NCI-H2227 (cell line): ENCODE results near the gene SCMH1.
"Not testable (repeated sequence)": the region's sequence is repeated elsewhere in the genome, so short reads cannot be mapped to it uniquely, and the experiment has no call there.

Experiments used
- DNase-seq: peaks from one replicate; lab custom pipeline; 2025; ENCODE audit not compliant: unreplicated experiment; lab: John Stamatoyannopoulos, UW

Gene SCMH1

DNA sequence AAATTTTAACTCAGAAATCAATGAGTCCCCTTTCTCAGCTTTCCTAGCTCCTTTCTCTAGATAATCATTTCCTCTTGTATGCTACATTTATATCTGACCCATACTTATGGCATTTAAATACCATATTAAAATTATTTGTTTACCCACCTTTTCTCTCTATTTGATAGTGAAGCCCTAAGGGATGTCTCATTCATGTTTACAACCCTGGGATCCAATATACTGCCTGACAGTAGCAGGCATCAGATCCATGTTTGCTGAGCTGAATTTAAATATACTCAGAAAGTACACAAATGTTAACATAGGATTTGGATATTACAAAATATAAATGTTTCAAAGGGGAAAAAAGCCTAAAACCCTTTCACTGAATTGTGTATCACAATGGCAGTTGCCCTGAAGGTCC lies 26.5 kb downstream of the SCMH1 start:
- DNase-seq = no peak

DNA sequence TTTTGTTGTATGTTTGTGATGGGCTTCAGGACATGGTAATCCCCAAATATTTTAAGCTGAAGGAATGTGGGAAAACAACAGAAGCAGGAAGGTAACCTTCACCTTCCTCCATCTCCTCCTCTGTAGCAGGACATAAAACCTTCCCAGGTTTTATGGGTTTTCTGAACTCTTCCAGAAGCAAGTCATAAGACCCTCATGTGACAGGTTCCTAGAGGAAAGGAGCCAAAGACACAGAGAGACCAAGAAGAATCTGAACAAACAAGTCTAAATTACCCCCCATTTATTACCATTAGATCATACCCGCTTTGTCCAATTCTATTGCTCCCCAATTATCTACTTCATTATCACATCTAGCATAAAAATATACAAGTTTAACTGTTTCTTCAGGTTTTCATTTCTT lies 28.8 kb downstream of the SCMH1 start:
- DNase-seq = no peak

DNA sequence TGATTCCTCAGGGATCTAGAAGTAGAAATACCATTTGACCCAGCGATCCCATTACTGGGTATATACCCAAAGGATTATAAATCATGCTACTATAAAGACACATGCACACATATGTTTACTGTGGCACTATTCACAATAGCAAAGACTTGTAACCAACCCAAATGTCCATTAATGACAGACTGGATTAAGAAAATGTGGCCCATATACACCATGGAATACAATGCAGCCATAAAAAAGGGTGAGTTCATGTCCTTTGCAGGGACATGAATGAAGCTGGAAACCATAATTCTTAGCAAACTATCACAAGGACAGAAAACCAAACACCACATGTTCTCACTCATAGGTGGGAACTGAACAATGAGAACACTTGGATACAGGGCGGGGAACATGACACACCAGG lies 30.5 kb downstream of the SCMH1 start:
- not testable (repeated sequence) for DNase-seq

DNA sequence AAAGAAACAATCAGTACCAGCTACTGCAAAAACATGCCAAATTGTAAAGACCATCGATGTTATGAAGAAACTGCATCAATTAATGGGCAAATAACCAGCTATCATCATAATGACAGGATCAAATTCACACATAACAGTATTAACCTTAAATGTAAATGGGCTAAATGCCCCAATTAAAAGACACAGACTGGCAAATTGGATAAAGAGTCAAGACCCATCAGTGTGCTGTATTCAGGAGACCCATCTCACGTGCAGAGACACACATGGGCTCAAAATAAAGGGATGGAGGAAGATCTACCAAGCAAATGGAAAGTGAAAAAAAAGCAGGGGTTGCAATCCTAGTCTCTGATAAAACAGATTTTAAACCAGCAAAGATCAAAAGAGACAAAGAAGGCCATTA lies 35.1 kb downstream of the SCMH1 start:
- DNase-seq = not testable (repeated sequence)

DNA sequence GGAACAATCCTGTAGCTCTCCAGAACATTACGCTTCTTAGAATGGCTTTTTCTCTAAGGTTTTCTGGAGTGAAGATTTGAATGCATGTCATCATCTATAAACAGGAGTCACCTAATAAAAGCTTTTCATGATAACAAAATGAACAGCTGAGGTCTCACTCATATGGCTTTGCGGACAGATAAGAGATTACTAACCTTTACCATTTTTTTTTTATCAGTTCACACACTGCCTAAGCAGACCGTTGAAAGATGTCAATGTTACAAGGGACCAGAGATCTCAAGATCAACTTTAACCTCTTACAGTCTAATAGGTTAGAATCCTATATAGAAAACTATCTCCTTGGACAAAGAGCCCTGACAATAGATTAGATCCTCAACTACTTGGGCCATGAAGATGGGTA lies 41.4 kb downstream of the SCMH1 start:
- DNase-seq = no peak

DNA sequence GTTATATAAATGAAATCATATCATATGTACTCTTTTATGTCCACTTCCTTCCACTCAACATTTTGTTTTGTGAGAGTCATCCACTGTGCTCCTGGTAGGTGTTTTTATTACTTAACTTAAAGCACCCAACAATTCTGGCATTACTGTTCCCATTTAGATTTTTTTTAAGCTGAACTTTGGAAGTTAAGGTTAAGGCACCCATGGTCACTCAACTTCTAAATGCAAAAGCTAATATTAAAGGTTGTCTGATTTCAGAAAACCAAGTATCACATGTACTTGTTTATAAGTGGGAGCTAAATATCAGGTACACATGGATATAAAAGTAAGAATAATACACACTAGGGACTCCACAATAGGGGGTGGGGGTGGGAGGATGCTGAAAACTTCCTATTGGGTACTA lies 42.7 kb downstream of the SCMH1 start:
- no peak for DNase-seq

DNA sequence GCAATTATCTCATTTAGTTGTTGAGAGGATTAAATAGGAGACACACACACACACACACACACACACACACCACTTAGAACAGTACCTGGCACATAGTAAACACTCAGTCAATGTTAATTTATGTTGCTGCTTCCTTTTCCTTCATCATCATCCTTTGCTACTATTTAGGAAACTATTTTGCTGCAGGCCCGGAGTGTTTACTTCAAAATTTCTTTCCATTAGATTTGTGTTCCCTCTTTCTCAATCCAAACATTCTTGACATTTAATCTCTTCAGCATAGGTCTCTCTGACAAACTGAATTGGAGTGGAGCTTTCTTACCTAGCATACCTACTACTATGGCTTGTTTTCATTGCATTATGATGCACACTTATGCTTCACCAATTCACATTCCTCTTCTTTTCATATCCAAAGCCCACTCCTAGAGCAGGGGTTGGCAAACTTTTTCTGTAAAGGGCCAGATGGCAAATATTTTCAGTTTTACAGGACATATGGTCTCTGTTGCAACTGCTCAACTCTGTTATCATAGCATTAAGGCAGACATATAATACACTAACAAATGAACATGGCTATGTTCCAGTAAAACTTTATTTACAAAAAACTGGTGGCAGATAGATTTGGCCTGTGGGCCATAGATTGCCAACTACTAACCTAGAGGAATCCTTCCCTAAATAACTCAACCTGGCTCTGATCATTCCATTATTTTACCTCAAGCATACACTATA lies 49.5 kb downstream of the SCMH1 start:
- no peak for DNase-seq

DNA sequence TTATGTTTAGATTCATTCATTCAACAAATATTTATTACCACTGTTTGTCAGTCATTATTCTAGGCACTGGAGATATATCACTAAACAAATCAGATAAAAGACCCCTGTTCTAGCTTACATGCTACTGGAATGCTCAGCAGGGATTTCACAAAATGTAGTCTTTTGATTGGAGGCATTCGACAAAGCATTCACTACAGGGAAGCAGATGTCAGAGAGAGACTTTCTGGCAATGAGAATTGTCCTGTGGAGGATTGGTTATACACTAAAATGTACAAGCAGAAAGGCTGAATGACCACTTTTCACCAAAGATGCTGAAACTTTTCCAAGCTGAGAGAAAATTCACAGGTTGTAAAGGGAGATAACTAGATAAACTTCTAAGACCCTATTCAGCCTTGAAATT lies 57.7 kb downstream of the SCMH1 start:
- no peak for DNase-seq

DNA sequence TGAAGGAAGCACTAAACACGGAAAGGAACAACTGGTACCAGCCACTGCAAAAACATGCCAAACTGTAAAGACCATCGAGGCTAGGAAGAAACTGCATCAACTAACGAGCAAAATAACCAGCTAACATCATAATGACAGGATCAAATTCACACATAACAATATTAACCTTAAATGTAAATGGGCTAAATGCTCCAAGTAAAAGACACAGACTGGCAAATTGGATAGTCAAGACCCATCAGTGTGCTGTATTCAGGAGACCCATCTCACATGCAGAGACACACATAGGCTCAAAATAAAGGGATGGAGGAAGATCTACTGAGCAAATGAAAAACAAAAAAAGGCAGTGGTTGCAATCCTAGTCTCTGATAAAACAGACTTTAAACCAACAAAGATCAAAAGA lies 63.9 kb downstream of the SCMH1 start:
- DNase-seq = not testable (repeated sequence)

DNA sequence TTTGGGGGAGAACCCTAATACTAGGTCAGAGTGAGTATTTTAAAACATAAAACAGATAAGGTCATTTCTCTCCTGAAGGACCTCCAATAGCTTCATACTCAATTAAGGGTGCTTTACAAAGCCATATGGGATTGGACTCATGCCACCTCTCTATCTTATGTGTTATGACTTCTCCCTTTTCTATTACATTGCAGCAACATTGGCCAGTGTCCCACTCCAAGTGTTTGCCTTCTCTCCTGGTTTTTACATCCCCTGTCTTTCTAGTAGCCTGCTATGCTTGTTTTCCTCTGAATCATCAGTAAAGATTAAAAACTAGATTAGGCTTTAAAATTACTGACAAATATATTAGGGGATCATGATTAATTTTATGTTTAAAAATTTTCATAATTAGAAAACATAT lies 66.6 kb downstream of the SCMH1 start:
- no peak for DNase-seq

DNA sequence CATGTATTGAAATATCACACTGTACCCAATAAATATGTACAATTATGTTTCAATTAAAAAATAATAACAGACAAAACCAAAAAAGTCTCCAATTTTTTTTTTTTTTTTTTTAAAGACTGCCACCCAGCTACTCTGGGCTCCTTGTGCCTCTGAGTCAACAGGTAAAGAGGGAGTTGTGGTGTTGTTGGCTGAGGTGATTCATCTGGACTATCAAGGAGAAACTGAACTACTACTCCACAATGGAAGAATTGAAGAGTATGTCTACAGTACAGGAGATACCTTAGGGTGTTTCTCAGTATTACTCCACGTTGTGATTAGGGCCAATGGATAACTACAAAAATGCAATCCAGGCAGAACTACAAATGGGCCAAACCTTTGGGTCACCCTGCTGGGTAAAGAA lies 67.9 kb downstream of the SCMH1 start:
- DNase-seq = no peak

DNA sequence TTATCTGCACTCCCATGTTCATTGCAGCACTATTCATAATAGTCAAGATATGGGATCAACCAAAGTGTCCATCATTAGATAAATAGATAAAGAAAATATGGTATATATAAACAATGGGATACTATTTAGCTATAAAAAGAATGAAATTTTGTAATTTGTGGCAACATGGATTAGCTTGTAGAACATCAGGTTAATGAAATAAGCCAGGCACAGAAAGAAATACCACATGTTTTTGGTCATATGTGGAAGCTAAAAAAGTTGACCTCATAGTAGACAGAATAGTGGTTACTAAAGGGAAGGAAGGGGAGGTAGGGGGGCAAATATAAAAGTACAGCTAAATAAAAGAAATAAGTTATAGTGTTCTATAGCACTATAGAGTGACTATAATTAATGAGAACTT lies 68.5 kb downstream of the SCMH1 start:
- no peak for DNase-seq

DNA sequence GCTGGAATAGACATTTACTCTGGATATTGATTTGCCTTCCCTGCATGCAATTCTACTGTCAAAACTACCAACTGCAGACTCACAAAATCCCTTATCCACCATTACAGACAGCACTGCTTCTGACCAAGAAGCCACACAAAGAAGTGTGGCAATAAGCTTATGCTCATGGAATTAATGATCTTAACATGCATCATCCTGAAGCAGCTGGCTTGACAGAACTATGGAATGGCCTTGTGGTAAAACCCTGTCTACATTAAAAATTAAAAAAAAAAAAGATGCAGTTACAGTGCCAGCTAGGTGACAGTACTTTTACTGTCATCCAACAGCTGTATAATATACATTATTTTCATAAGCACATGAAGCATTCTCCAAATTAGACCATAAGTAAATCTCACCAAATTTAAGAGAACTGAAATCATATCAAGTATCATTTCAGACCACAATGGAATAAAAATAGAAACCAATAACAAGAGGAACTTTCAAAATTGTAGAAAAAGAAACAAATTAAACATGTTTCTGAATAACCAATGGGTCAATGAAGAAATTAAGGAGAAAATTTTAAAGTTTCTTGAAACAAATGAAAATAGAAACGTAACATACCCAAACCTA lies 70.7 kb downstream of the SCMH1 start:
- no peak for DNase-seq

DNA sequence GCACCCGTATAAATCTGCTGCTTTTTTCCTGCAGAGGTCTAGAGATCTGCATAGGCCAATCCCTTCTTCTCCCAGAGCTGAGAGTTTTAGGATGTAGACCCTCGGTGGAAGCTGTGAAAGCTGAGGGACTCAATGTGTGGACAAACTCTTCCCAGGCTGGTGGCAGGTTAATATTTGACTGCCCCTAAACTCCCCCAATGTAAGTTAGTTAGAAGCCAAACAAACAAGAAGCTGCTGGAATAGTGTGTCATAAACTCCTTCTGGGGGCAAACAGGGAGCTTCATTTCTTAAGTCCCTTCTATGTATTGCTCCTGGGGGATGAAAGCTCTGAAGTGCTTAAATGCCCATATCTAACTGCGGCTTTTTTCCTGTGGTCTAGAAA lies 72.3 kb downstream of the SCMH1 start:
- DNase-seq = no peak

DNA sequence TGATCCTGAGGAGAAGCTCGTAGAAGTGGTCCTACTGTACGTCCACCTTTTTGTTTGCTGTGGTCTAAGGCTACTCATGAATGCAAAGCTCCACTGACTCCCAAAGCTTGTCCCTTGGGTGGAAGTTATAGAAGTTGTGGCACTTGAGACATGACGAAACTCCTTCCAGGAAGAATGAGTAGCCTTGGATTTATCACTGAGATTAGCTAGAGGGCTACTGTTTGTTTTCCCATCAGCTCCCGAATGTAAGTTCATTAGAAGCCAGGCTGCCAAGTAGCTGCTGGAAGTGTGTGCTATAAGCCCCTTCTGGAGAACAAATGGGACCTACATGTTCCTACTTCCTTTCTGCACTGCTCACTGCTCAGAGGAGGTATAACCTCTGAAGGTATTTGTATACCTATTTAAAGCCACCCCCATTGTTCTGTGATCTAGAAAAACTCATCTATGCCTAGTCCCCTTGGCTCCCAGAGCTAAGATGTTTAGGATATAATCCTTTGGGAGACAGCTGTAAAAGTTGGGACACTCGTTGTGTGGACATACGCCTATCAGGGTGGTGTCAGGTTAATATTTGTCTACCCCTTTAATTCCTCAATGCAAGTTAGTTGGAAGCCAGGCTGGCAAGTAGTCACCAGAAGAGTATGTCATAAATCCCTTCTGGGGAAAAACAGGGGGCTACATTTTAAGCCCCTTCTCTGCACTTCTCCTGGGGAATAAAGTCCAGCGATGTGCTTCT lies 72.9 kb downstream of the SCMH1 start:
- no peak for DNase-seq

DNA sequence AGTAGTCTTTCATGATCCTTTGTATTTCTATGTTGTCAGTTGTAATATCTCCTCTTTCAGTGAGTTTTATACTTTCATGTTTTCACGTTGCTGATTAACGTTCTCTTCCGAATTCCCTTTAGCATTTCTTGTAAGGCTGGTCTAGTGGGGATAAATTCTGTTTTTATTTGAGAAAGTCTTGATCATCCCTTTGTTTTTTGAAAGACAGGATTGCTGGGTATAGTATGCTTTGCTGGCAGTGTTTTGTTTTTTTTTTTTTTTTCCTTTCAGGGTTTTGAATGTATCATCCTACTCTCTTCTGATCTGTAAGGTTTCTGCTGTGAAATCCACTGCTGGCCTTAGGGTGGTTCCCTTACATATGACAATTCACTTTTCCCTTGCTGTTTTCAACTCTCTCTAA lies 74.4 kb downstream of the SCMH1 start:
- DNase-seq = no peak

DNA sequence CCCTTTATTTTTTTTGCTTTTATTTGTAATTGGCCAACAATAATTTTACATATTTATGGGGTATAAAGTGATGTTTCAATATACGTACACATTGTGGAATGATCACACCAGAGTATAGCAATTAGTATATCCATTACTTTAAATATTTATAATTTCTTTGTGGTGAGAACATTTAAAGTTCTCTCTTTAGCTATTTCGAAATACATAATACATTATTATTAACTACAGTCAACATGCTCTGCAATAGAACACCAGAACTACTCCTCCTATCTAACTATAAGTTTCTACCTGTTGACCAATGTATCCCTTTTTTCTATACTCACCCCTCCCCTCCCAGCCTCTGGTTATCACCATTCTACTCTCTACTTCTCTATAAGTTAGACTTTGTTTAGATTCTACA lies 77.4 kb downstream of the SCMH1 start:
- no peak for DNase-seq

DNA sequence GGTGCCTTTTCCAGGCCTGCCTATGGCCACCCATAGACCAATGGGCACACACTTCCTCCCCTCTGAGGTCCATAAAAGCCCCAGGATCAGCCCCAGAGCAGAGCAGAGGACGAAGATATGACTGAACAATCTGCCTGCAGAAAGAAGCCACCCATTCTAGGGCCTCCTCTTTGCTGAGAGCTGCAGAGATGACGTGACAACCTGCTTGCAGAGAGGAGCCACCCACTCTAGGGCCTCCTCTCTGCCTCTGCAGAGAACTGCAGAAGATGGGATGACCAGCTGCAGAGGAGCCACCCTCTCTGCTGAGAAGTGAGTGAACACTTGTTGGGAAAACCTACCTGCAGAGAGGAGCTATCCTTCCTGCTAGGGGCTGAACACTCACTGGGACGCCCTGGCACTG lies 79.7 kb downstream of the SCMH1 start:
- no peak for DNase-seq

DNA sequence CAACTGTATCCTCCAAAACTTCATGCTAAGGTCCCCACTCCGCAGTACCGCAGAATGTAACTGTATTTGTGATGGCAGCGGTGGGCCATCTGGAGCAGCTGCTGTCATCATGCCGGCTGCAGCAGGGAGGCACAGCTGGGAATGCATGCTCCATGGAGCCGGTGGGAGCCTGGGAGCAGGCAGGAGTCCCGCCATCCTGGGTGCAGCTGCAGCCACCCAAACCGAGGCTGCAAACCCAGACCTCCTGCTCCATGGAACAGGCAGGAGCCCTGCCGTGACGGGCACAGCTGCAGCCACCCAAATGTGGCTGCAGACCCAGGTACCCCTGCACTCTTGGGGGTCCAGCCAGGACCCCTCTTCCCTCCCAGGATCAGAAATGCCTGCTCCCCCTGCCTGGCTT lies 80.3 kb downstream of the SCMH1 start:
- no peak for DNase-seq

DNA sequence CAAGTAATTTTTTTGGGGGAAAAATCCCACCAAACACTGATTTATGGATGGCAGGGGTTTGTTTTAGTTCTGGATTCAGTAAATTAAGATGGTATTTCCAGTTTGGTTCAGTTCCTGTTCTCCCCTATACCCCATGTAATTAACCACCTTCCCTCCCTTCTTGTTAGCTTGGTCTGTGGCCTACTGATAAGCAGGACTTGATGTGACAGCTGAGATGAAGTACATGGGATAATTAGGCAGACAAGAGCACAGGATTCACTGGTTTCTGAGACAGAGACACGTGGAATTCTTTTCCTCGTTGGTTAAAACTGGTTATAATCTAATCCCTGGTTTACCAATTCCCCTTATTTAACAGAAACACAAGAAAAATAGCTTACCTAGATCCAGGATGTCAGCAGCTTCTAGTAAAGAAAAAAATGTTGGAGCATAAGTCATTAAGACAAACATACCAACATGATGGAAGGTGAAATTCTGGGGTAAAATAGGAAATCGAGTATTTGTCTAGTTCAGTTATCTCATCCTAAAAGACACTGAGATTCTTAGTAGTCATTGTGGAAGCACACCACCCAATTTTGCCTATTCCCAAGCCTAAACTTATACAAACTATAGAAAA lies 81.5 kb downstream of the SCMH1 start:
- DNase-seq = no peak

DNA sequence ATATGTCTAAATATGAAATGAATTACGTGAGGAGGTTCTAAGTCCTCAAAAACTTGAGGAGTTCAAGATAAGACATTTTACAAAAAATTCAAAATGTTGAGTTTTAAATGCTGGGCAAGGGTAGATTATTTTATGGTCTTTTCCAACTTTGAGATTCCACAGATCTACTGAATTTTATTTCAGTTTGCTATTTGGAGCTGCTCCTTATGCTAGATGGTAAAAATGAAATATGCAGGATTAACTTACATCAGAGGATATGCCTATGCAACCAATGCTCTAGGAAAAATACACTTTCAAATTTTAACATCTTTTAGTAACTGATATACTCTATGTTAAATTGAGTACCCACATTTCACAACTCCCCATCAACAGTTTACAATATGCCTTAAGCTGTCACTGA lies 83.1 kb downstream of the SCMH1 start:
- no peak for DNase-seq
